Measurements from ENCODE around the gene CD58.

- TF ChIP-seq CTCF (conservative IDR thresholded peaks at IDR 0.05), result no peak
- no peak for TF ChIP-seq EZH2 (IDR thresholded peaks at IDR 0.05; ENCODE audit: low read depth)
Measured at GRCh38 chr1:116490588-116490987, 80.2 kb downstream of the CD58 start.
